NK-92 (cell line): ENCODE measurements around the gene LAMC2.
"Not testable (repeated sequence)": the region's sequence is repeated elsewhere in the genome, so short reads cannot be mapped to it uniquely, and the experiment has no call there.

ENCODE experiments used
- DNase-seq: peaks from one replicate; lab custom pipeline; 2025; ENCODE audit not compliant: unreplicated experiment; lab: John Stamatoyannopoulos, UW

The LAMC2 gene

GRCh38 chr1:183185941-183186490 is at the start of gene LAMC2:
Gene LAMC2 (plus strand): TSS chr1:183186264. CDS start chr1:183186353, 89 bp downstream.
- DNase-seq, result no peak

GRCh38 chr1:183137782-183138181 is 48.3 kb upstream of the LAMC2 start:
- DNase-seq, result no peak

- no peak for DNase-seq
Measured at GRCh38 chr1:183138301-183138700, 47.8 kb upstream of the LAMC2 start.

- DNase-seq, result no peak
Measured at GRCh38 chr1:183139281-183139942, 46.7 kb upstream of the LAMC2 start.

GRCh38 chr1:183140633-183141032 is 45.4 kb upstream of the LAMC2 start:
- no peak for DNase-seq

GRCh38 chr1:183142171-183142570 is 43.9 kb upstream of the LAMC2 start:
- DNase-seq, result no peak

GRCh38 chr1:183143576-183144315 is 42.3 kb upstream of the LAMC2 start:
- DNase-seq, result no peak

GRCh38 chr1:183144752-183145151 is 41.3 kb upstream of the LAMC2 start:
- no peak for DNase-seq

GRCh38 chr1:183147735-183148134 is 38.3 kb upstream of the LAMC2 start:
- no peak for DNase-seq

GRCh38 chr1:183148599-183148998 is 37.5 kb upstream of the LAMC2 start:
- no peak for DNase-seq

GRCh38 chr1:183149273-183149672 is 36.8 kb upstream of the LAMC2 start:
- no peak for DNase-seq

- not testable (repeated sequence) for DNase-seq
Measured at GRCh38 chr1:183150032-183150431, 36.0 kb upstream of the LAMC2 start.

- DNase-seq, result no peak
Measured at GRCh38 chr1:183150445-183150844, 35.6 kb upstream of the LAMC2 start.

- DNase-seq, result no peak
Measured at GRCh38 chr1:183152180-183152579, 33.9 kb upstream of the LAMC2 start.

GRCh38 chr1:183155939-183156338 is 30.1 kb upstream of the LAMC2 start:
- DNase-seq, result no peak

GRCh38 chr1:183159960-183160359 is 26.1 kb upstream of the LAMC2 start:
- DNase-seq, result no peak

GRCh38 chr1:183161391-183161790 is 24.7 kb upstream of the LAMC2 start:
- DNase-seq, result no peak

- no peak for DNase-seq
Measured at GRCh38 chr1:183163316-183163715, 22.7 kb upstream of the LAMC2 start.

- DNase-seq, result no peak
Measured at GRCh38 chr1:183164340-183164739, 21.7 kb upstream of the LAMC2 start.

GRCh38 chr1:183164963-183165362 is 21.1 kb upstream of the LAMC2 start:
- no peak for DNase-seq

- no peak for DNase-seq
Measured at GRCh38 chr1:183165456-183165855, 20.6 kb upstream of the LAMC2 start.

GRCh38 chr1:183166454-183166853 is 19.6 kb upstream of the LAMC2 start:
- no peak for DNase-seq
